ENCODE results near the gene PRKCA.

- TF ChIP-seq TEAD4 (IDR thresholded peaks at IDR 0.05) (no peak), NFIC (IDR thresholded peaks at IDR 0.05) (no peak), YY1 (IDR thresholded peaks at IDR 0.05; ENCODE audit: low read depth) (no peak), EP300 (IDR thresholded peaks at IDR 0.05; ENCODE audit: borderline replicate concordance) (no peak), CREB1 (IDR thresholded peaks at IDR 0.05; ENCODE audit: low read depth) (no peak), RAD21 (IDR thresholded peaks at IDR 0.05; ENCODE audit: low read depth) (no peak), FOXM1 (IDR thresholded peaks at IDR 0.05; ENCODE audit: borderline replicate concordance, low read depth) (no peak), CEBPB (IDR thresholded peaks at IDR 0.05) (no peak)
Measured at GRCh38 chr17:66812571-66812970, 510.2 kb downstream of the PRKCA start.
